ENCODE results near the gene MTPN. TPM values are rescaled to one million over a fixed set of nuclear protein-coding genes. Genes with fewer than 3 reads are reported as not detected.
A peak's percentile ranks its signal among the peaks of the same experiment; 100 is the strongest.

The MTPN gene
- total RNA-seq, 1 donor from 2014 or later: 173 TPM

DNA sequence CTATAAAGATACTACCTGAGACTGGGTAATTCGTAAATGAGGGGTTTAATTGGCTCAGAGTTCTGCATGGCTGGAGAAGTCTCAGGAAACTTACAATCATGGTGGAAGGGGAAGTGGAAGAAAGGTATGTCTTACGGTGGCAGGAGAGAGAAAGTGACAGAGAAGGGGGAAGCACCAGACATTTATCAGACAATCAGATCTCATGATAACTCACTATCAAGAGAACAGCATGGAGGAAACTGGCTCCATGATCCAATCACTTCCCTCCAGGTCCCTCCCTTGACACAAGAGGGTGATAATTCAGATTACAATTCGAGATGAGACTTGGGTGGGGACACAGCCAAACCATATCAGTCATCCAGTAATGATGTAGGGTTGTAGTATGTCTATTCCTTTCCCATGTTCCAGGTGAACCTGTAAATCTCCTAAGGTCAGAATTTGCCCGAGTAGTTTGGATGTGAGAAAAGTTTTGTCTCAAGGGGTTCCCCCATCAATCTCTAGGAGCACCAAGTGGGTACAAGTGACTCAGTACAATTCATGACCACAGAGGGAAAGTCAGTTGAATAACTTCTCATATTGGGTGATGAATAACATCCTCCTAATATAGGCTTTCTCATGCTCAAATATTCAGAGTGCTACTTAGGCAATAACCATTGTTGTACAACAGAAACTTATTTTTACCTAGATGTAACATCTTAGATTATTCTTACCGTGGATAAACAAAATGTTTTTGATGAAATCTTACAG, 39.7 kb upstream of the MTPN start:
- Histone ChIP-seq H3K4me3 (ENCODE audit: insufficient read depth, low read depth, low read length) (no peak overlapping the region), H3K4me2 (ENCODE audit: low read length) (no peak overlapping the region), H3K9me3 (ENCODE audit: insufficient read depth, low read depth, low read length) (no peaks in the 10 kb centered on the region), H3K4me1 (ENCODE audit: insufficient read depth, low read length) (no peaks in the 10 kb centered on the region), H4K20me1 (ENCODE audit: insufficient read depth, low read length) (no peaks in the 10 kb centered on the region), H2AFZ (ENCODE audit: low read depth, low read length) (no peak overlapping the region), H3K79me2 (ENCODE audit: insufficient read depth, low read length) (no peaks in the 10 kb centered on the region), H3K36me3 (ENCODE audit: insufficient read depth, low read length) (no peaks in the 10 kb centered on the region), H3K27ac (ENCODE audit: low read depth, low read length) (no peak overlapping the region), H3K9ac (ENCODE audit: low read length) (no peak overlapping the region), H3K27me3 (ENCODE audit: insufficient read depth, low read length) (no peaks in the 10 kb centered on the region)
- no peaks in the 10 kb centered on the region for H3K4me1 Mint-ChIP-seq (ENCODE audit: low read depth, unreplicated experiment)
- no peak overlapping the region for H3K4me3 Mint-ChIP-seq (ENCODE audit: unreplicated experiment)
- H3K27ac Mint-ChIP-seq (ENCODE audit: unreplicated experiment): no peak overlapping the region
- H3K36me3 Mint-ChIP-seq (ENCODE audit: low read depth, unreplicated experiment): no peaks in the 10 kb centered on the region
- H3K9me3 Mint-ChIP-seq (ENCODE audit: unreplicated experiment): peaks cover 2% of the 10 kb centered on the region
- FAIRE-seq: peak; percentile 13
- TF ChIP-seq, protein P1, sequence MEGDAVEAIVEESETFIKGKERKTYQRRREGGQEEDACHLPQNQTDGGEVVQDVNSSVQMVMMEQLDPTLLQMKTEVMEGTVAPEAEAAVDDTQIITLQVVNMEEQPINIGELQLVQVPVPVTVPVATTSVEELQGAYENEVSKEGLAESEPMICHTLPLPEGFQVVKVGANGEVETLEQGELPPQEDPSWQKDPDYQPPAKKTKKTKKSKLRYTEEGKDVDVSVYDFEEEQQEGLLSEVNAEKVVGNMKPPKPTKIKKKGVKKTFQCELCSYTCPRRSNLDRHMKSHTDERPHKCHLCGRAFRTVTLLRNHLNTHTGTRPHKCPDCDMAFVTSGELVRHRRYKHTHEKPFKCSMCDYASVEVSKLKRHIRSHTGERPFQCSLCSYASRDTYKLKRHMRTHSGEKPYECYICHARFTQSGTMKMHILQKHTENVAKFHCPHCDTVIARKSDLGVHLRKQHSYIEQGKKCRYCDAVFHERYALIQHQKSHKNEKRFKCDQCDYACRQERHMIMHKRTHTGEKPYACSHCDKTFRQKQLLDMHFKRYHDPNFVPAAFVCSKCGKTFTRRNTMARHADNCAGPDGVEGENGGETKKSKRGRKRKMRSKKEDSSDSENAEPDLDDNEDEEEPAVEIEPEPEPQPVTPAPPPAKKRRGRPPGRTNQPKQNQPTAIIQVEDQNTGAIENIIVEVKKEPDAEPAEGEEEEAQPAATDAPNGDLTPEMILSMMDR (IDR thresholded peaks at IDR 0.05; ENCODE audit: insufficient read depth, low read depth, low read length): no peak
- TF ChIP-seq EZH2 (IDR thresholded peaks at IDR 0.05; ENCODE audit: insufficient read depth, low read length): no peak
- peaks cover 3% of the 10 kb centered on the region for H3K27me3 Mint-ChIP-seq (ENCODE audit: low read depth, unreplicated experiment)
- no peak for DNase-seq (ENCODE audit: low read depth)

DNA sequence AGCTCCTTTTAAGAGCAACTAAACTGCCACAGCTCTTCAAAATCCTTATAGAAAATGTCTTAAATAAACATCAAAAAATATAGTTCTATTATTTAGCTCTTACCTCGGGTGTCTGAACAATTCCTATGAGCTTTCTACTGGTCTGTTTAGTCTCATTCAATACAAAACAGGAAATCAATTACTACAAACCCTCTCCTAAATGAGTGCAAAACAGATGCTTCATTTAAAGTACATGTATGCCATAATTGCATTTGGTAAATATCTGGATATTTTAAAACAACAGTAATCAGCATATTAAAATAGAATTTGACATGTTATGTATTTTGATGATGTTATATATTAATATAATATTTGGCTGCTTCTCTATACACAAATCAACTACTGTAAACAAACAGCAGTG, 38.5 kb upstream of the MTPN start:
- Mint-ChIP-seq H3K27ac (ENCODE audit: unreplicated experiment) (no peak overlapping the region), H3K4me3 (ENCODE audit: unreplicated experiment) (no peak overlapping the region), H3K36me3 (ENCODE audit: low read depth, unreplicated experiment) (no peaks in the 10 kb centered on the region), H3K9me3 (ENCODE audit: unreplicated experiment) (peaks cover 2% of the 10 kb centered on the region), H3K27me3 (ENCODE audit: low read depth, unreplicated experiment) (peaks cover 3% of the 10 kb centered on the region), H3K4me1 (ENCODE audit: low read depth, unreplicated experiment) (no peaks in the 10 kb centered on the region)
- Histone ChIP-seq H3K4me3 (ENCODE audit: insufficient read depth, low read depth, low read length) (no peak overlapping the region), H4K20me1 (ENCODE audit: insufficient read depth, low read length) (no peaks in the 10 kb centered on the region), H2AFZ (ENCODE audit: low read depth, low read length) (no peak overlapping the region), H3K27me3 (ENCODE audit: insufficient read depth, low read length) (no peaks in the 10 kb centered on the region), H3K9me3 (ENCODE audit: insufficient read depth, low read depth, low read length) (no peaks in the 10 kb centered on the region), H3K36me3 (ENCODE audit: insufficient read depth, low read length) (no peaks in the 10 kb centered on the region), H3K27ac (ENCODE audit: low read depth, low read length) (no peak overlapping the region), H3K4me1 (ENCODE audit: insufficient read depth, low read length) (no peaks in the 10 kb centered on the region), H3K4me2 (ENCODE audit: low read length) (no peak overlapping the region), H3K9ac (ENCODE audit: low read length) (no peak overlapping the region), H3K79me2 (ENCODE audit: insufficient read depth, low read length) (no peaks in the 10 kb centered on the region)
- FAIRE-seq: no peak
- no peak for TF ChIP-seq EZH2 (IDR thresholded peaks at IDR 0.05; ENCODE audit: insufficient read depth, low read length)
- TF ChIP-seq, protein P1 (IDR thresholded peaks at IDR 0.05; ENCODE audit: insufficient read depth, low read depth, low read length): no peak
- no peak for DNase-seq (ENCODE audit: low read depth)

DNA sequence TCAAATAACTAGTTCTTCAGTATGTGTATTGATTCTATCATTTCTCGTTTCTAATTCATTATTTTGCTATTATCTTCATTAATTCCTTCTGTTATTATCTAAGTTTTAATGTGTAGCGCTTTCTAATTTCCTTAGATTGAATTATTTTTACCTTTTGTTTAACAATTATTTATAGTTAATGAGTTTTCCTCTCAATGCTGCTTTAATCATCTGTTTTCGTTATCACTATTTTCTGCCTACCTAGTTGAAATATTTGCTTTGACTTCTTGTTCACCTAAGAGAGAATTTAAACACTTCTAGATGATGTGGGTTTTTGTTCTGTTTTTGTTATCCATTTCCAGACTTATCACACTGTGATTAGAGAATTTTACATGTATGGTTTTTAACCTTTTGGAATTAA, 37.5 kb upstream of the MTPN start:
- FAIRE-seq: no peak
- no peaks in the 10 kb centered on the region for H4K20me1 ChIP-seq (ENCODE audit: insufficient read depth, low read length)
- no peak overlapping the region for H3K27ac Mint-ChIP-seq (ENCODE audit: unreplicated experiment)

More for the DNA sequence above, 37.5 kb upstream of the MTPN start:
- Histone ChIP-seq H3K4me1 (ENCODE audit: insufficient read depth, low read length) (no peaks in the 10 kb centered on the region), H2AFZ (ENCODE audit: low read depth, low read length) (no peak overlapping the region), H3K4me3 (ENCODE audit: insufficient read depth, low read depth, low read length) (no peak overlapping the region), H3K9me3 (ENCODE audit: insufficient read depth, low read depth, low read length) (no peaks in the 10 kb centered on the region), H3K79me2 (ENCODE audit: insufficient read depth, low read length) (no peaks in the 10 kb centered on the region), H3K36me3 (ENCODE audit: insufficient read depth, low read length) (no peaks in the 10 kb centered on the region), H3K4me2 (ENCODE audit: low read length) (no peak overlapping the region), H3K9ac (ENCODE audit: low read length) (no peak overlapping the region), H3K27me3 (ENCODE audit: insufficient read depth, low read length) (no peaks in the 10 kb centered on the region), H3K27ac (ENCODE audit: low read depth, low read length) (no peak overlapping the region)
- Mint-ChIP-seq H3K4me1 (ENCODE audit: low read depth, unreplicated experiment) (no peaks in the 10 kb centered on the region), H3K27me3 (ENCODE audit: low read depth, unreplicated experiment) (peaks cover 3% of the 10 kb centered on the region), H3K9me3 (ENCODE audit: unreplicated experiment) (peaks cover 2% of the 10 kb centered on the region), H3K4me3 (ENCODE audit: unreplicated experiment) (no peak overlapping the region), H3K36me3 (ENCODE audit: low read depth, unreplicated experiment) (no peaks in the 10 kb centered on the region)
- TF ChIP-seq, protein P1 (IDR thresholded peaks at IDR 0.05; ENCODE audit: insufficient read depth, low read depth, low read length): no peak
- TF ChIP-seq EZH2 (IDR thresholded peaks at IDR 0.05; ENCODE audit: insufficient read depth, low read length): no peak
- DNase-seq (ENCODE audit: low read depth): no peak
